Neural progenitor cell (in vitro differentiated cells): ENCODE measurements around the gene EDN1. TPM values are rescaled to one million over a fixed set of nuclear protein-coding genes. Genes with fewer than 3 reads are reported as not detected.

ENCODE experiments used
- DNase-seq: peaks from one replicate; pipeline ENCODE4 v3.0.0-alpha.2; 2016; ENCODE audit warnings: low spot score
- H2AFZ ChIP-seq: fragments of 200-600 bp; sonication (generic); replicated peaks from 2 replicates; pipeline ENCODE4 v1.6.1; 2016; ENCODE audit warnings: antibody characterized with exemption
- H3F3A ChIP-seq: fragments of 200-600 bp; sonication (generic); 2 replicates; pipeline ENCODE4 v1.6.1; 2016; ENCODE audit warnings: antibody characterized with exemption, low read depth
- H3K27ac ChIP-seq: fragments of 200-600 bp; sonication (generic); 2 replicates; pipeline ENCODE4 v1.5.1; 2016; ENCODE audit warnings: mild to moderate bottlenecking
- H3K27me3 ChIP-seq: fragments of 200-600 bp; sonication (generic); 2 replicates; pipeline ENCODE4 v1.6.1; 2016; ENCODE audit warnings: mild to moderate bottlenecking, moderate library complexity
- H3K36me3 ChIP-seq: fragments of 200-600 bp; sonication (generic); 2 replicates; pipeline ENCODE4 v1.5.1; 2016
- H3K4me1 ChIP-seq: fragments of 200-600 bp; sonication (generic); 2 replicates; pipeline ENCODE4 v1.6.1; 2016; ENCODE audit warnings: mixed run types
- H3K4me2 ChIP-seq: fragments of 200-600 bp; sonication (generic); 2 replicates; pipeline ENCODE4 v1.6.1; 2016
- H3K4me3 ChIP-seq: fragments of 200-600 bp; sonication (generic); 2 replicates; pipeline ENCODE4 v1.5.1; 2016
- H3K79me2 ChIP-seq: fragments of 200-600 bp; sonication (generic); 2 replicates; pipeline ENCODE4 v1.6.1; 2016; ENCODE audit warnings: low read depth
- H3K9ac ChIP-seq: fragments of 200-600 bp; sonication (generic); 2 replicates; pipeline ENCODE4 v1.6.1; 2016
- H3K9me3 ChIP-seq: fragments of 200-600 bp; sonication (generic); 2 replicates; pipeline ENCODE4 v1.5.1; 2016; ENCODE audit warnings: low read depth
- H4K20me1 ChIP-seq: fragments of 200-600 bp; sonication (generic); 2 replicates; pipeline ENCODE4 v1.6.1; 2016; ENCODE audit warnings: low read depth
- H3K27ac Mint-ChIP-seq: 3 replicates; pipeline ENCODE4 v1.8.0; 2021; ENCODE audit warnings: mixed read lengths
- H3K27me3 Mint-ChIP-seq: 2 replicates; pipeline ENCODE4 v1.8.0; 2022; ENCODE audit warnings: low read depth, mild to moderate bottlenecking, inconsistent platforms, moderate library complexity, mixed read lengths; ENCODE audit not compliant: insufficient read depth
- H3K36me3 Mint-ChIP-seq: 3 replicates; pipeline ENCODE4 v1.8.0; 2021; ENCODE audit warnings: mixed read lengths
- H3K4me1 Mint-ChIP-seq: 3 replicates; pipeline ENCODE4 v1.8.0; 2021; ENCODE audit warnings: mixed read lengths
- H3K4me3 Mint-ChIP-seq: 3 replicates; pipeline ENCODE4 v1.8.0; 2021; ENCODE audit warnings: mild to moderate bottlenecking, moderate library complexity, mixed read lengths
- H3K9me3 Mint-ChIP-seq: 3 replicates; pipeline ENCODE4 v1.8.0; 2020; ENCODE audit warnings: mixed read lengths
- CTCF ChIP-seq: fragments of 200-600 bp; sonication (generic); IDR thresholded peaks from 2 replicates; pipeline ENCODE4 v1.5.1; 2017; ENCODE audit warnings: antibody characterized with exemption, mild to moderate bottlenecking
- EZH2 ChIP-seq: fragments of 200-600 bp; sonication (generic); IDR thresholded peaks from 2 replicates; pipeline ENCODE4 v1.6.1; 2017; ENCODE audit warnings: antibody characterized with exemption, mild to moderate bottlenecking, moderate library complexity
- EZH2phosphoT487 ChIP-seq: fragments of 200-600 bp; sonication (generic); IDR thresholded peaks from 2 replicates; pipeline ENCODE4 v1.6.1; 2017; ENCODE audit warnings: antibody characterized with exemption
- small RNA-seq: library from RNA; depleted of rRNA; stranded (forward); fragments of <200 nt; gene quantifications from one replicate; pipeline ENCODE3, GENCODE V24; 2015
- total RNA-seq: library from RNA; depleted of rRNA; stranded (reverse); fragments of >200 nt; gene quantifications from 2 replicates; pipeline ENCODE4 v1.2.3, GENCODE V29; 2015; ENCODE audit warnings: low replicate concordance

The EDN1 gene
- total RNA-seq, 1 donor from 2014 or later = 2.9 TPM

GRCh38 chr6:12345694-12346058 lies 55.5 kb downstream of the EDN1 start:
- Mint-ChIP-seq H3K27me3 (peaks cover 2% of the 10 kb centered on the region), H3K36me3 (no peaks in the 10 kb centered on the region), H3K9me3 (peaks cover 3% of the 10 kb centered on the region), H3K27ac (no peak overlapping the region), H3K4me3 (no peak overlapping the region), H3K4me1 (peaks cover 22% of the 10 kb centered on the region)
- Histone ChIP-seq H3K4me1 (peaks cover 24% of the 10 kb centered on the region), H3K27me3 (no peaks in the 10 kb centered on the region), H3K4me3 (no peak overlapping the region), H2AFZ (no peak overlapping the region), H3K79me2 (no peaks in the 10 kb centered on the region), H4K20me1 (no peaks in the 10 kb centered on the region), H3F3A (no peaks in the 10 kb centered on the region), H3K9me3 (no peaks in the 10 kb centered on the region), H3K4me2 (no peak overlapping the region), H3K36me3 (no peaks in the 10 kb centered on the region), H3K27ac (no peak overlapping the region), H3K9ac (no peak overlapping the region)
- TF ChIP-seq EZH2 (no peak), EZH2phosphoT487 (no peak), CTCF (no peak)
- no peak for DNase-seq

Small RNAs within 50 kb of the gene (small RNA-seq; reads per million reads assigned to genes)
- not detected for gene SUMO2P12
